H1 (cell line): ENCODE data around the gene SSB. TPM values are rescaled to one million over a fixed set of nuclear protein-coding genes. Genes with fewer than 3 reads are reported as not detected.
"Not testable (repeated sequence)": the region's sequence is repeated elsewhere in the genome, so short reads cannot be mapped to it uniquely, and the experiment has no call there.

Source experiments
- CTCF ChIA-PET: fragments of 300-600 bp; sonication (Branson Sonifier 250); formaldehyde crosslinking; loops from one replicate; lab custom pipeline; 2021; ENCODE audit not compliant: partially characterized antibody; lab: Charles Lee
- POLR2A ChIA-PET: fragments of 300-600 bp; sonication (Branson Sonifier 250); formaldehyde crosslinking; loops from one replicate; lab custom pipeline; 2021; ENCODE audit warnings: inconsistent platforms; ENCODE audit not compliant: partially characterized antibody; lab: Charles Lee
- DNase-seq, 2 experiments: peaks; one replicate each; pipeline versions ENCODE4 v3.0.0 to v3.0.0-alpha.2; 2010 to 2022; ENCODE audit warnings: low spot score in 2 of 2, low read depth in 1 of 2, mixed read lengths in 1 of 2
- FAIRE-seq: peaks from 2 replicates; lab custom pipeline; 2011; peaks lifted over from hg19 to GRCh38; lab: Jason Lieb, UNC
- H2AFZ ChIP-seq: 2 replicates; pipeline ENCODE4 v1.8.1; 2012; ENCODE audit warnings: low read length, inconsistent platforms
- H2AK5ac ChIP-seq: 2 replicates; pipeline ENCODE4 v1.6.1; 2013; ENCODE audit warnings: low read depth, low read length
- H2BK120ac ChIP-seq: replicated peaks from 2 replicates; pipeline ENCODE3; 2013; ENCODE audit warnings: low read depth, low read length, inconsistent platforms
- H2BK12ac ChIP-seq: 2 replicates; pipeline ENCODE4 v1.6.1; 2013; ENCODE audit warnings: low read depth, low read length
- H2BK15ac ChIP-seq: 2 replicates; pipeline ENCODE4 v1.6.1; 2013; ENCODE audit warnings: low read length
- H2BK20ac ChIP-seq: 2 replicates; pipeline ENCODE4 v1.6.1; 2013; ENCODE audit warnings: low read length
- H2BK5ac ChIP-seq: 2 replicates; pipeline ENCODE4 v1.6.1; 2013; ENCODE audit warnings: low read depth, low read length
- H3K14ac ChIP-seq: 2 replicates; pipeline ENCODE4 v1.6.1; 2013; ENCODE audit warnings: inconsistent platforms; ENCODE audit not compliant: insufficient read length
- H3K18ac ChIP-seq: 2 replicates; pipeline ENCODE4 v1.6.1; 2013; ENCODE audit warnings: low read length; ENCODE audit errors: extremely low read depth
- H3K23ac ChIP-seq: 2 replicates; pipeline ENCODE4 v1.6.1; 2013; ENCODE audit warnings: inconsistent platforms; ENCODE audit not compliant: insufficient read length
- H3K23me2 ChIP-seq: 2 replicates; pipeline ENCODE4 v1.6.1; 2013; ENCODE audit warnings: low read depth, low read length
- H3K27ac ChIP-seq: 2 replicates; pipeline ENCODE4 v1.6.1; 2011; ENCODE audit warnings: low read depth, low read length, inconsistent platforms
- H3K27me3 ChIP-seq, 4 experiments: replicated peaks in 1 of 4; 1 replicate in 1 of 4; 2 replicates in 3 of 4; pipeline versions ENCODE4 v1.6.1 to v1.8.1; 2011 to 2013; ENCODE audit warnings: low read length in 3 of 4, mild to moderate bottlenecking in 3 of 4, inconsistent platforms in 2 of 4, mixed read lengths in 2 of 4, moderate library complexity in 1 of 4; ENCODE audit not compliant: control insufficient read depth in 3 of 4, insufficient read depth in 3 of 4; ENCODE audit errors: extremely low read depth in 1 of 4
- H3K36me3 ChIP-seq, 4 experiments: 2 replicates each; pipeline versions ENCODE4 v1.6.1 to v1.8.1; 2011 to 2013; ENCODE audit warnings: mild to moderate bottlenecking in 4 of 4, low read length in 3 of 4, moderate library complexity in 2 of 4, control low read depth in 1 of 4, inconsistent platforms in 1 of 4; ENCODE audit not compliant: insufficient read depth in 4 of 4, control insufficient read depth in 2 of 4
- H3K4ac ChIP-seq: replicated peaks from 2 replicates; pipeline ENCODE3; 2013; ENCODE audit warnings: low read length, low read depth, mixed read lengths, inconsistent platforms; ENCODE audit not compliant: insufficient read length
- H3K4me1 ChIP-seq, 4 experiments: replicated peaks in 1 of 4; 1 replicate in 1 of 4; 2 replicates in 3 of 4; pipeline versions ENCODE4 v1.6.1 to v1.8.1; 2011 to 2013; ENCODE audit warnings: low read length in 3 of 4, inconsistent platforms in 2 of 4, mixed read lengths in 1 of 4; ENCODE audit not compliant: insufficient read depth in 4 of 4, control insufficient read depth in 3 of 4
- H3K4me2 ChIP-seq, 2 experiments: 2 replicates each; pipeline versions ENCODE4 v1.6.1 to v1.8.1; 2011 to 2013; ENCODE audit warnings: low read depth in 2 of 2, low read length in 2 of 2, control low read depth in 1 of 2, inconsistent platforms in 1 of 2, mild to moderate bottlenecking in 1 of 2; ENCODE audit not compliant: insufficient read depth in 1 of 2
- H3K4me3 ChIP-seq, 4 experiments: fragments of 200-600, 300-600 bp in 1 of 4; sonication (generic), shearing (Covaris generic), sonication (Bioruptor Twin) in 1 of 4; 2 replicates each; pipeline versions ENCODE4 v1.5.1 to v1.8.1; 2011 to 2016; ENCODE audit warnings: low read length in 4 of 4, low read depth in 3 of 4, control low read depth in 2 of 4, inconsistent platforms in 2 of 4, mild to moderate bottlenecking in 2 of 4, mixed read lengths in 1 of 4, moderate library complexity in 1 of 4; ENCODE audit not compliant: insufficient read depth in 2 of 4; ENCODE audit errors: extremely low read depth in 1 of 4
- H3K56ac ChIP-seq: replicated peaks from 2 replicates; pipeline ENCODE3; 2013; ENCODE audit warnings: low read depth, mild to moderate bottlenecking, mixed read lengths, low read length, inconsistent platforms; ENCODE audit not compliant: insufficient read length
- H3K79me1 ChIP-seq: 2 replicates; pipeline ENCODE4 v1.6.1; 2013; ENCODE audit warnings: low read depth, low read length, control low read depth
- H3K79me2 ChIP-seq, 2 experiments: 2 replicates each; pipeline versions ENCODE4 v1.6.1 to v1.8.1; 2012 to 2013; ENCODE audit warnings: low read length in 2 of 2, mild to moderate bottlenecking in 2 of 2, inconsistent platforms in 1 of 2; ENCODE audit not compliant: insufficient read depth in 2 of 2, control insufficient read depth in 1 of 2
- H3K9ac ChIP-seq, 4 experiments: replicated peaks in 1 of 4; 1 replicate in 1 of 4; 2 replicates in 3 of 4; pipeline versions ENCODE4 v1.6.1 to v1.8.1; 2011 to 2013; ENCODE audit warnings: low read depth in 3 of 4, low read length in 3 of 4, control low read depth in 2 of 4, mild to moderate bottlenecking in 2 of 4, moderate library complexity in 2 of 4, inconsistent platforms in 1 of 4; ENCODE audit errors: extremely low read depth in 1 of 4
- H3K9me3 ChIP-seq, 2 experiments: 2 replicates each; pipeline versions ENCODE4 v1.6.1 to v1.8.1; 2012 to 2013; ENCODE audit warnings: mild to moderate bottlenecking in 2 of 2, moderate library complexity in 2 of 2, control low read depth in 1 of 2, inconsistent platforms in 1 of 2, low read depth in 1 of 2, low read length in 1 of 2, mixed read lengths in 1 of 2; ENCODE audit not compliant: insufficient read depth in 2 of 2
- H4K20me1 ChIP-seq, 2 experiments: replicated peaks in 1 of 2; 2 replicates each; pipeline versions ENCODE3 to v1.8.1; 2011 to 2013; ENCODE audit warnings: inconsistent platforms in 2 of 2, low read length in 2 of 2, mild to moderate bottlenecking in 1 of 2; ENCODE audit not compliant: insufficient read depth in 2 of 2, control insufficient read depth in 1 of 2
- H4K5ac ChIP-seq: 2 replicates; pipeline ENCODE4 v1.6.1; 2013; ENCODE audit warnings: low read length, low read depth, mixed read lengths, inconsistent platforms; ENCODE audit not compliant: insufficient read length
- H4K8ac ChIP-seq: 2 replicates; pipeline ENCODE4 v1.8.0; 2013; ENCODE audit warnings: mild to moderate bottlenecking, moderate library complexity, low read length, inconsistent platforms; ENCODE audit not compliant: insufficient read depth; ENCODE audit errors: extremely low read depth
- H4K91ac ChIP-seq: replicated peaks from 2 replicates; pipeline ENCODE3; 2013; ENCODE audit warnings: low read length, mixed read lengths, inconsistent platforms; ENCODE audit not compliant: insufficient read length
- WGBS, 2 experiments: shearing (Covaris generic) in 1 of 2; methylation state at CpG; one replicate each; pipeline versions ENCODE4 v1.1.6 to v1.1.7; 2013 to 2015; ENCODE audit warnings: low lambda C conversion rate in 2 of 2, mixed read lengths in 2 of 2, inconsistent platforms in 1 of 2, low coverage in 1 of 2, missing lambda C conversion rate in 1 of 2; ENCODE audit not compliant: insufficient replicate concordance in 2 of 2, insufficient coverage in 1 of 2, insufficient read length in 1 of 2; ENCODE audit errors: extremely low coverage in 1 of 2, missing lambda C conversion rate in 1 of 2; 5-methylcytosine and 5-hydroxymethylcytosine counted together
- polyA plus RNA-seq, 7 experiments: library from polyadenylated mRNA; depleted of rRNA in 3 of 7; stranded (reverse) in 5 of 7; unstranded in 2 of 7; fragments of >200 nt in 5 of 7; fragments of 200-250 nt in 2 of 7; gene quantifications; 1 replicate in 5 of 7; 2 replicates in 1 of 7; 4 replicates in 1 of 7; pipeline versions ENCODE4 v1.2.1 to v1.2.3, GENCODE V29; 2011 to 2013; ENCODE audit warnings: missing spikeins in 2 of 7, mixed read lengths in 2 of 7
- total RNA-seq: library from RNA; stranded (reverse); fragmentation: NEBNext Ultra II Directional; extraction: Animal tissue kit (Norgen Biotek cat#: 25700); gene quantifications from 2 replicates; pipeline ENCODE4 v1.2.1, GENCODE V29; 2021

The SSB gene
- total and polyA plus RNA-seq, 2 of the 8 experiments (the other 6 are each of a cell fraction or from before 2014, with no cell fraction given): 60.8 to 270 TPM

DNA sequence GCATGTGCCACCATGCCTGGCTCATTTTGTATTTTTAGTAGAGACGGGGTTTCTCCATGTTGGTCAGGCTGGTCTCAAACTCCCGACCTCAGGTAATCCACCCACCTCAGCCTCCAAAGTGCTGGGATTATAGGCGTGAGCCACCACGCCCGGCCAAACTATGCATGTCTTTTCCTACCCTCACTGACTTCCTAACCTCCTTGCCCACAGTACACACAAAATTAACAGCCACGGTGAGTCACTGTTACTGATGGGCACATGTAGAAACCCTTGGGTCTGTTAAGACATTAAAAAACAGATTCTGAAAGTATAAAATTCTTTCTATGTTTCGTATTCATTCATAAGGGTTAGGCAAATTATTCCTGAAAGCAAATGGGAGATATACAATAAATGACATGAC lies 21.4 kb downstream of the SSB start:
- 93% methylated on average over 7 of the region's 7 CpGs; no CpG with 5 or more reads in 1 of the 2 experiments for WGBS, 2 experiments
- H3K4me1 ChIP-seq, H2AK5ac ChIP-seq, H2BK20ac ChIP-seq, H2BK15ac ChIP-seq, H3K4me3 ChIP-seq, H3K56ac ChIP-seq, H2BK5ac ChIP-seq, H3K27ac ChIP-seq, H4K20me1 ChIP-seq, H2AFZ ChIP-seq, H3K14ac ChIP-seq, H3K9me3 ChIP-seq, H3K27me3 ChIP-seq, H3K79me1 ChIP-seq, DNase-seq, H3K4ac ChIP-seq, H3K4me2 ChIP-seq, H3K18ac ChIP-seq, H2BK120ac ChIP-seq, H4K8ac ChIP-seq, H4K5ac ChIP-seq, H3K23me2 ChIP-seq, H4K91ac ChIP-seq, H3K9ac ChIP-seq, H3K23ac ChIP-seq, FAIRE-seq, H2BK12ac ChIP-seq: not testable (repeated sequence)
- ChIA-PET POLR2A (interaction anchor here (0.6 to 1.0 kb wide), 2 partner anchors 8 to 189 kb away, joined by 3 read pairs; no protein-coding TSS in a partner anchor), CTCF (interaction anchor here (0.6 to 1.8 kb wide), 3 partner anchors 11 to 265 kb away, joined by 3 to 5 read pairs (median 3); no protein-coding TSS in a partner anchor)
- H3K79me2 ChIP-seq: peaks cover 0 to 11% of the 10 kb centered on the region in 2 experiments; a peak in 2 of 4 replicates
- peaks cover 2 to 46% (median 17%) of the 10 kb centered on the region in 4 experiments; a peak in 6 of 8 replicates for H3K36me3 ChIP-seq
